ENCODE measurements around the gene PTGDR2. TPM values are rescaled to one million over a fixed set of nuclear protein-coding genes. Genes with fewer than 3 reads are reported as not detected.

The PTGDR2 gene
- total RNA-seq: not detected in 2 replicates

DNA sequence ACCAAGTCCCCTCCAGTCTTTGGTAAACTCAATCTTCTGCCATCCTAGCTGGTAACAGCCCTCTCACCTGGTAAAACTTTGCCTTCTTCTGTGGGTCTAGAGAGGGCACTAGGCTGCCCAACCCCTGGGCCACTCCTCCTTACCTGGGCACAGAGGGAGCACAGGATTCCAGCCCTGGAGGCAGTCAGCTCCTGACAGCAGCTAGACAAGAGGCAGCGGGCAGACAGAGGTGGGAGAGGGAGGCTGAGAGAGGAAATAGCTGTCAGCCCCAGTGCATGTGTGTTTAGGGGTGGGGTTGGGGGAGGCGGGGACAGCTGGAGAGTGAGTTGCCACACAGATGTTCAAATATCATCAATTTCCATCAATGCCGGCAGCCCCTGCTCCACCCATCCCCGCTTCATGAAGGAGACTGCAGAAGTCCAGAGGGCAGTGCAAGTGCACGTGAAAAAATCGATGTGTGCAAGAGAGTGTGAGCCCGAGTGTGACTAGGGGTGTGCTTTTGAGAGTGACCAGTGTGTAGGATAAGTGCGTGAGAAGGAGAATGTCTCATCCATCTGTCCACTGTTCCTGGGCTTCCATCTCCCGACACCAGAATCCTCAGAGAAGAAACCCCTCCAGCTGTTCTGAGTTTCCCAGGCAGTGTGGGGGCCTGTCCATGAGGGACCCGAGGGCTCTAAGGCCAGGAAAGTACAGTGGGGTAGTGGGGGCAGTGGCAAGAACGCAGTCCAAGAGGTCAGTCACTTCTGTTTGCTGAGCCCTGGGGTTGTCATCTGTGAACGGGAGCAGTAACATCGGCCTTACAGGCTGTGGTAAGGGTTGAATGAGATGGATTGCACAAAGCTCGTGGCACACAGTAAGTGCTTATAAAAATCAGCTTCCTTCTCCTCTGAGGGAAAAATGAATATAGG, at the start of gene PTGDR2:
TSS of gene PTGDR2 (minus strand) at position 225 of the 908 bp plus-strand sequence. CDS start 2,228 bp downstream, outside the sequence.

DNA sequence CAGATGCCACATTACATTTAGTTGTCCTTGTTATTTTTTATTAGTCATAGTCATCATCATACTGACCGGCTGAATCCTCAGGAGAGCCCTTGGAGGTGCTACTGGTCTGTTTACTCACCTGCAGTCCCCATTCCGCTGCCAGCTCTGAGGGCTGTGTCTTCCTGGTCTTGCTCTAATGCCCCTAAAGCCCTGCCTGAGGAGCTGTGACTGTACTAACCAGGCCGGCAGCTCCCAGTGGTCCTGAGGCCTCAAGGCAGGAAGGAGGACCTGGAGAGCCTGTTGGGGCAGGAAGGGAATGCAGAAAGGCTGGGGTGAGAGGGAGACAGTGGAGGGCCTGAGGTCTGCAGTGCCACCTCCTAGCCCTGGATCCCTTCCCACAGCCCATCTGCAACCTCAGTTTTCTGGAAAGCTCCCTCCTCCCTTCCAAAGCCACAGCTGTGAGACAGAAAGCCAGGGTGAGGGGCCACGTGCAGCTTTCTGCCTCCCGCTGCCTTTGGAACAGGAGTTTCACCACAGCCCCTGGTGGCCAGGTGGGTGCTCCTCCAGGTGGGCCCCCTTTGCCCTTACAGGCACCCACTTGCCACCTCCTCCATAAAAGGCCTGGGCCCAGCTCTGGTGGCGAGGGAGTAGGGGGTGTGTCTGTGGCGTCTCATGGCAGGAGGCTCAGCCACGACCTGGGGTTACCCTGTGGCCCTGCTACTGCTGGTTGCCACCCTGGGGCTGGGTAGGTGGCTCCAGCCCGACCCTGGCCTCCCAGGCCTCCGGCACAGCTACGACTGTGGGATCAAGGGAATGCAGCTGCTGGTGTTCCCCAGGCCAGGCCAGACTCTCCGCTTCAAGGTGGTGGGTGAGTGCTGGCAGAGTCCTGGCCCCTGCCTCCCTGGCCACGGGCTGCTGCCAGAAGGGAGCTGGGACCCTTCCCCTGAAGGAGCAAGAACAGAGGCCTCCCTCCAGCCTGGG, 11.4 kb upstream of the PTGDR2 start, which contains the start of gene ZP1:
TSS of gene ZP1 (plus strand) at position 632 of the 960 bp plus-strand sequence. CDS start at position 652, 20 bp downstream.

DNA sequence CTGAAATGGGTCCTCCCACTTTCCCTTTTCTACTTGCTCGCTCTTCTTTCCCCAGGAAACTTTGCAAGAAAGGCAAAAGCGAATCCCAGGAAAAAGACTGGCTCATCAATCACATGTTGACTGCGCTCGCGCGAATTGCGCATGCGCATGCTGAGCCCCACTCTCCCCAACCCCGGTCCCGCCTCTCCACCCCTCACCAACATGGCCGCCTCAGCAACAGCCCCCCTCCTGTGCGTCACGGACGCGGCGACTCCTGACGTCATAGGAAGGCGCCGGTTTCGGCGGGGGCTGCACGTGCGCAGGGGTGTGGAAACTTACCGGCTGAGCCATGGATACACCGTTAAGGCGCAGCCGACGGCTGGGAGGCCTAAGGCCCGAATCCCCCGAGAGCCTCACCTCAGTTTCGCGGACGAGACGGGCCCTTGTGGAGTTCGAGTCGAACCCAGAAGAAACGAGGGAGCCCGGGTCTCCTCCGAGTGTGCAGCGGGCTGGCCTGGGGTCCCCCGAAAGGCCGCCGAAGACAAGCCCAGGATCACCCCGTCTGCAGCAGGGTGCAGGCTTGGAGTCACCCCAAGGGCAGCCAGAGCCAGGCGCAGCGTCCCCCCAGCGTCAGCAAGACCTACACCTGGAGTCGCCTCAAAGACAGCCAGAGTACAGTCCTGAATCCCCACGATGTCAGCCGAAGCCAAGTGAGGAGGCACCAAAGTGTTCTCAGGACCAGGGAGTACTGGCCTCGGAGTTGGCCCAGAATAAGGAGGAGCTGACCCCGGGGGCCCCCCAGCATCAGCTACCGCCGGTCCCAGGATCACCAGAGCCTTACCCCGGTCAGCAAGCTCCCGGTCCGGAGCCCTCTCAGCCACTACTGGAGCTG, 13.7 kb downstream of the PTGDR2 start, which contains the start of gene CCDC86:
TSS of gene CCDC86 (plus strand) at position 317 of the 871 bp plus-strand sequence. CDS start at position 329, 12 bp downstream.

Other genes with a start within 250 kb of the PTGDR2 start
- not detected in 2 replicates for gene MS4A8, start 156.3 kb downstream of the PTGDR2 start, total RNA-seq
- not detected in 2 replicates for gene MS4A18, start 131.2 kb downstream of the PTGDR2 start, total RNA-seq
- gene MS4A15, start 99.1 kb downstream of the PTGDR2 start, total RNA-seq: not detected in 2 replicates
- not detected in 2 replicates for gene MS4A10, start 70.6 kb downstream of the PTGDR2 start, total RNA-seq
- 20.6 and 26.2 TPM in 2 replicates for gene CCDC86, start 13.8 kb downstream of the PTGDR2 start, total RNA-seq
- 0.18 and 0.81 TPM in 2 replicates for gene ZP1, start 11.6 kb upstream of the PTGDR2 start, total RNA-seq
- gene PRPF19, start 50.6 kb upstream of the PTGDR2 start, total RNA-seq: 48.6 and 52.4 TPM in 2 replicates
- gene TMEM109, start 58.2 kb upstream of the PTGDR2 start, total RNA-seq: 70.6 and 77.4 TPM in 2 replicates
- gene TMEM132A, start 68.5 kb upstream of the PTGDR2 start, total RNA-seq: 17.9 and 77.4 TPM in 2 replicates
- 7.6 and 16.0 TPM in 2 replicates for gene SLC15A3, start 96.2 kb upstream of the PTGDR2 start, total RNA-seq
- not detected in 2 replicates for gene CD6, start 115.7 kb upstream of the PTGDR2 start, total RNA-seq
- gene CD5, start 246.5 kb upstream of the PTGDR2 start, total RNA-seq: not detected in 2 replicates